Ecto neural progenitor cell (in vitro differentiated cells): ENCODE results near the gene RGS3.

ENCODE experiments used
- DNase-seq: peaks from one replicate; pipeline ENCODE4 v3.0.0-alpha.2; 2018; ENCODE audit warnings: low spot score

Gene RGS3

DNA sequence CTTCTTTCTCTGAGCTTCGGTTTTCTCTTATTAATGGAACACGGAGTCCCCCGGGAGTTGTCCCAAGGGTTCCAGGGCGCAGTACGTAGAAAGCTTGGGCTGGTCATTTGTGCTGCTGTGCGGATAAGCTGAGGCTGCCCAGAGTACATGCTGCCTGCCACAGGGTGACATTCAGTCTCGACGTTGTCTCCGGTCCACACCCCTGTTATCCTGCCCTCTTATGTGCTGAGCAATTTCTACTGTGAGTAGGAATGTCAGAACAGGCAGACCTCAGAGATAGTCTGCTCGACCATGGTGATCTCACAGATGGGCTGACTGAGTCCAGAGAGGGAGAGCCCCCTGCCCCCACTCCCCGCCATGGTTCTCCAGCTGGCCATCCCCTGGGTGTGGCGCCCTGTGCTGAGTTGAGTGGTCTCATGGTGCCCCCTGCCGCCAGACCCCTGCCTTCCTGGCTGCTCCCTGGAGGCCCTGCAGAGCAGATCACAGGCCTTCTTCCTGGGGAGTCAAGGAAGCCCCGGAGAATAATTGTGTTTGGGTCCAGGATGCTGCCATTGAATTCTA, 124.0 kb downstream of the RGS3 start:
- DNase-seq: peak; percentile 81

DNA sequence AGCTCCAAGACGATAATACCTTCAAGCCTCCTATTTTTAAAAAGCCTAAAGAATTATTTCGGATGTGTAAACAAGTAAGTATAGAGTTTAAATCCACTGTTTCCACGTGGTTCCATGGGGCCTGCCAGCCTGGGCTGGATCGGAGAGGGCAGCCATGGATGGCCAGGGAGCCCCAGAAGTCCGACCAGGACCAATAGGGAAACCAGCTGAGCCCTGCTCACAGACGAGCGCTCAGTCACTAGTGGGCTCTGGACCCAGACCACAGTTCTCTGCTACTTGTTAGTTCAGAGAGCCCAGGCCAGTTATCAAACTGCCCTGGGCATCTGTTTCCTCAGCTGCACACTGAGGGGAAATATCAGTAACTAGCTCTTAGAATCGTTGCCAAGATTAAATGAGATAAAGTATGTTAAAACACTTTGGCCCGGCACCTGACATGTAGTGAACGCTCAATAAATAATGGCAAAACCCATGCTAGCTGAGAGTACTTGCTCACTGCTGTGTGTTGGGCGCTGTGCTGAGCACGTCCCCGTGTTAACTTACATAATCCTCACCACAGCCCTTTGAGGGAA, 124.8 kb downstream of the RGS3 start:
- no peak for DNase-seq

DNA sequence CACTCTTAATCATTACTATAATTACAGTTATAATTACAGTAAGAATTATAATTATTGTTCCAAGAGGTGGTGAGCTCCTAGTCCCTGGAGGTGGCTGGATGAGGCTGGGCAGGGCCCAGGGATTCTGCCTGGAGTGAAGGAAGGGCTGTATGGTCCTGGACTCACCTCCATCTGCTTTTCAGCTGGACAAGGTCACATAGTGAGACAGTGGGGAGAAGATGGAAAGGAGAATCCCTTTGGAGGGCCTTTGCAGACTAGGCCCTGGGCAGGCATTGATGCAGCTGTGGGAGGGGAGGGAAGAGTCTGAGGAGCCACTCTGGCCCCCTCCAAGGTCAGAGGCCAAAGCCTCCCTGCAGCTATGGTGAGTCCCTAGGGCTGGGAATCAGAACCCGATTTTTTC, 125.4 kb downstream of the RGS3 start:
- DNase-seq: no peak

DNA sequence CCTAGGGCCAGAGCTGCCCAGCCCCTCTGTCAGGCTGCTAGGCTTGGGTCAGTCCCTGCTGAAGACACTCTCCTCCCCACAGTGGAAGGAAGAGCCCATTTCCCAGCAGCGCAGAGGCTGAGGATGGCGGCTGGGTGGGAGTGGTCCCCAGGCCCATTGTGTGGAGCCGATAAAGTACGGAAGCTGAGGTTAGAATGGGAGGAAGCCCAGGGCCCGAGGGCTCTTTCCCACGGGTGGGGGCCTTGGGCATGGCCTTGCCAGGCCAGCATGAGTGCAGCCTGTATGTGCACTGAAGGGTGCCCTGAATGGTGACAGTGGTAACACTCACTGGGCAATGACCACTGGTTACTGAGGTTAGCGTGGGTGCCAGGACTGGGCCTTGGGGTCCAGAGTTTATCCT, 125.9 kb downstream of the RGS3 start:
- no peak for DNase-seq

DNA sequence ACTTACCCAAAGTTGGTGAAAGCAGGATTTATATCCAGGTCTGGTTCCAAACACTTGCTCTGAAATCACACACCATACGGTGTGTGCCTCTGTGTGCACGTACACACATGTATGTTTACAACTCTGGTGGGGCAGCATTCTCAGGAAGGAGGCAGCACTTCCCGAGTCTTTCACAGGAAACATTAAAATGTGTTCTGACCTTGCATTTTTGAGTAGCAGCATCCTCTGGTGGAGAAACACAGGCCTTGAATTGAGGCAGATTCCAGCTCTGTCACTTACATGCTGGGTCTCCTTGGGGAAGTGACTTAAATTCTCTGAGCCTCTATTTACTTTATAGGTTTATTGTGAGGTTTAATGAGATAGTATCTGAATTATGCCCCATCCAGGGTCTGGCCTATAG, 126.4 kb downstream of the RGS3 start:
- no peak for DNase-seq

DNA sequence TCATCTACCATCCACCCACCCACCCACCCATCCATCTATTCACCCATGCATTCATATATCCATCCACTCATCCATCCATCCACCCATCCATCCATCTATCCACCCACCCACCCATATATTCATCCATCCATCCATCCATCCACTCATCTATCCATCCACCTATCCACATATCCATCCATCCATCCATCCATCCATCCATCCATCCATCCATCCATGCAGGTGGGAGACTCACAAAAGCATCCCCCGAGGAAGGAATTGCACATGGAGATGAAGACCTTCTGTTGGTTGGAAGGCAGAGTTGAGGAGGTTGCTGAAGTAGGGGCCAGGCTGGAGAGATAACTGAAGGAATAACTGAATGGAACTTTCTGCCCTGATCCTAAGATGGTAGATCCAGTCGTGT, 126.9 kb downstream of the RGS3 start:
- no peak for DNase-seq

DNA sequence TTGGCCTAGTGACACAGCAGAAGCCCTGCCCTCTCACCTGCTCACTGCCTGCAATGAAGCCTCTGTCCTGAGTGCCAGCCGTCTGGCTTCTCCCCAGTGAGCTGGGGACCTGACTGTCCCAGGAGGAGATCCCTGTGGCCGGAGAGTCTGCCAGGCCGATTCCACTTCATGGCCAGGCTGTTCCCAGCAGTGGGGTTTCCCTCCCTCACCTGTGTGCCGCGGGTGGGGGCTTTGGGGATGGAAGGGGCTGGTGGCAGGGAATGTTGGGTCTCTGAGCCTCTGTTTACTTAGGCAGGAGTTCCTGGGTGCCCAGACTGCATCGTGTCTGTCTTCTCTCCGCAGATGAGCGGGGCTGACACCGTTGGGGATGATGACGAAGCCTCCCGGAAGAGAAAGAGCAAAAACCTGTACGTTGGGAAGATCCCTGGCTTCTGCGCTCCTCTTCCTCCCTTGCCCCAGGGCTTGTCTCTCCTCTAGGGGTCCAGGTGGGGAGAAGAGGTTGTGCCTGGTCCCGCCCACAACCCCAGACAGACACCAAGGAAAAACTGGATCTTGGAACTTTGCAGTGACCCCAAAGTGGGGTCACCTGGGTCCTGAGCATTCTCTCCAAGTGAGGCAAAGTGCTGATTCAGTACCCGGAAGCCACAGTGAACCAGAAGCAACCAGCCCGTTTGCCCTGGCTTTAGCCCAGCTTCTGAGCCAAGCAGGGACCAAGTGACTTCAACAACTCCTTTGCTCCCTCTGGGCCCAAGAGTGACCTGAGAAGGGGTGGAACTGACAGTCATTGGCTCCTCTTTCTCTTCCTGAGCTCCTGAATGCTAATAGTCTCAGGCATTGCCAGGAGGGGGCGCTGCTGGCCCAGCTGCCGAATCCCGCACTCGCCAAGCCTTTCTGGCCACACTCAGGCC, 127.7 kb downstream of the RGS3 start:
- peak; percentile 92 for DNase-seq

DNA sequence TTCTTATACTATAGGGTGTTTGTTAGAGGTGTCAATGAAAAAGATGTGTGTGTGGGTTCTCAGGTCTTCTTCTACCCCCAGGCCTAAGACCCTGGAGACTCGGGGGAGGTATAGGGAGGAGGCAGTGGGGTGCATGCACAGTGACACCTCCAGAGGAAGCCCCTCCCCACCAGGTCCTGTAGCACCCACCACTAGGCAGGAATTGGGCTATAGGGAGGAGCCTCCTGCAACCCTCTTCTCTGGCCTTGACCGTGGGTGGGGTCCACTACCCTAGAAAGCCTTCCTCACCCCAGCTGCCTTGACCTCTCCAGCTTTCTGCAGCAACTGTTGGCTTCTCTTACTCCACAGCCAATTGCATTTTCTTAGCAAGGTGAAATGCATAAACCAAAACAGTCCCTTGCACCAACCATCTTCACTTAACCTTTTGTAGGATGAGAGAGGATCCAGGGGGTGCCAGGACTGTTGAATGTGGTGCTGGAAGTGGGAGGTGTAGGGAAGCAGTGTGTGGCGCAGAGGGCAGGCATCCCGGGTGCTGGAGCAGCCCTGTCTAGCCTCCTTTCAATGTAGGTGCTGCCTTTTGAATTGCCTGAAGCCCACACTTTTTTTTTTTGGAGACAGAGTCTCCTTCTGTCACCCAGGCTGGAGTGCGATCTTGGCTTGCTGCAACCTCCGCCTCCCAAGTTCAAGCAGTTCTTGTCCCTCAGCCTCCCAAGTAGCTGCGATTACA, 128.5 kb downstream of the RGS3 start:
- no peak for DNase-seq

DNA sequence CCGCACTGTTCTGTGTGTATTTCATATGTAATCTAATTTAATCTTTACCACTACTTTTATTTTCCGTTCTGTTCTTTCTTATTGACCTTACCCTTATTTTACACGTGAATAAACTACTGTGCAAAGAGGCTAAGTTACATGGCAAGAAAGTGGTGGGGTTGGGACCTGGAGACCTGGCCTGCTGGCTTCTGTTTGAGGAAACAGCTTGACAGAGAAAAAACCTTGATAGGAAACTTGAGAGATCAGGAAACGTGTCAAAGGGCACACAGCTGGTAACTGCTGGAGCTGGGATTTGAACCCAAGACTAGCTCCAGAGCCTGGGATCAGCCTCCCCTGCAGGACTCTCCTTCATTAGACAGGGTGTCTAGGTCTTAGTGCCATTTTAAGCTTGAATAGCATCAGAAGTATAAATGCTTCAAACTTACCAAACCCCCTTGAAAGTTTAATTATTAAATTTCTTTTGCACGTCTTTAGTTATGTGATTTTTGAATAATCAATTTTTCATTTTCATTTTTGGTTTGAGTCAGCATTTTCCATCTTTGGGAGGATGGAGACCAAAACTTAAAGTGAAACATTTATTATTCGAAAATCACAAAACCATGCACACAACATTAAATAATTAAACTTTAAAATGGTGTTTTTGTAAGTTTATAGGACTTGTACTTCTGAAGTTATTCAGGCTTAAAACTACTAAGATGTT, 129.5 kb downstream of the RGS3 start:
- no peak for DNase-seq

DNA sequence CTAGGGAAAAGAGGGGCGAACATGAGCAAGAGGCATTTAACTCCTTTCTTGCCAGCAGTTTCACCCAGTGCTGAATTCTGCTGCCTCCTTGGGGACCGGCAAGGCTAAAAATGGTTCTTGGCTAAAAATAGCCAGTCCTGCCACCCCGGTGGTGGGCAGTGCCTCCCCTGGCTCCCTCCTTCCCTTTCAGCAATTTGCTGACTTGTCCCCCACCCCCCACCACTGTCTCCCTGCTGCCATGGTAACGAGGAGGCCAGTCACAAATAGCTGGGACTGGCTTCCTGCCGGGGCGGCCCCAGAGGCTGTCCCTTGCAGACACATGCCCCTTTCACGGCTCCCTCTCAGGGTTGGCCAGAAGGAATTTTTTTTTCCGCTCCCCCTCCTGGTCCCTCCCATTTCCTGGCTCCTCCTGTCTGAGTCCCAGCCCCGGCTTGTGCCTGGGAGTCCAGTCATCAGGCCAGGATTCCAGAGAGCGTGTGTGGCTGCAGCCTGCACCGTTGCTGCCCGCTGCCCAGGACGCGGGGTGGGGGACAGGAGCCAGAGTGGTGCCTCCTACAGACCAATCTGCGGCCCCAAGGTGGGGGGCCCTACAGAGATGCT, 130.3 kb downstream of the RGS3 start:
- DNase-seq: peak; percentile 94

DNA sequence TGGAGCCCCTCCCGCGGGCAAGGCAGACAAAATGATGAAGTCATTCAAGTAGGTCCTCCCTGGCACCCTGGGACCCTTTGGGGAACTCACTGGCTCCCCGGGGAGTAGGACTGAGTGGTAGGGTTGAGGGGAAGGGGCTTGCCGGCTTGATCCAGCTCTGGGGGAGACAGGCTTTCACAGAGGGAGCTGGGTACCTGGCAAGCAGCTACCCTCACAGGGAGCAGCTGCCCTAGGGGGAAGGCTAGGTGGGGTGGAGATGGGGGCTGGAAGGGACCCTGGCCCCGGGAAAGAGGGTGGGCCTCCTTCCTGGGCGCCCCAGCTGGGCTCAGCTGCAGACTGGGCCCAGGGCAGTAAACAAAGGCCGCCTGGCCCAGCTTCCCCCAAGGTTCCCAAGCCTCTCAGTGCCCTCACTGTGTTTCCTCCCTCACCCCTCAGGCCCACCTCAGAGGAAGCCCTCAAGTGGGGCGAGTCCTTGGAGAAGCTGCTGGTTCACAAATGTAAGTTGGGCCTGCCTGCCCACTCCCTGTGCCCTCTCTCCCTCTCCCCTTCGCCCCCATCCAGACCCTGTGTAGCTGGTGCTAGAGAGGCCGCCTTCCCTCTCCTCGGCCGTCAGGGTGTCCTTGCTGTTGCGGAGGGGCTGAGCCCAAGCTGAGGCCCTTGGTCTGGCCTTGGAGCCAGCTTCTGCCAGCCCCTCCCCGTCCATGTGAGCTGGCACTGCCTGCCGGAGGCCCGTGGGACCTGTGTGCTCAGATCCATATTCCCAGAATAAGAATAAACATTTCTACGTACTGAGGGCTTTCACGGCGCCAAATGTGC, 131.2 kb downstream of the RGS3 start:
- DNase-seq: no peak

DNA sequence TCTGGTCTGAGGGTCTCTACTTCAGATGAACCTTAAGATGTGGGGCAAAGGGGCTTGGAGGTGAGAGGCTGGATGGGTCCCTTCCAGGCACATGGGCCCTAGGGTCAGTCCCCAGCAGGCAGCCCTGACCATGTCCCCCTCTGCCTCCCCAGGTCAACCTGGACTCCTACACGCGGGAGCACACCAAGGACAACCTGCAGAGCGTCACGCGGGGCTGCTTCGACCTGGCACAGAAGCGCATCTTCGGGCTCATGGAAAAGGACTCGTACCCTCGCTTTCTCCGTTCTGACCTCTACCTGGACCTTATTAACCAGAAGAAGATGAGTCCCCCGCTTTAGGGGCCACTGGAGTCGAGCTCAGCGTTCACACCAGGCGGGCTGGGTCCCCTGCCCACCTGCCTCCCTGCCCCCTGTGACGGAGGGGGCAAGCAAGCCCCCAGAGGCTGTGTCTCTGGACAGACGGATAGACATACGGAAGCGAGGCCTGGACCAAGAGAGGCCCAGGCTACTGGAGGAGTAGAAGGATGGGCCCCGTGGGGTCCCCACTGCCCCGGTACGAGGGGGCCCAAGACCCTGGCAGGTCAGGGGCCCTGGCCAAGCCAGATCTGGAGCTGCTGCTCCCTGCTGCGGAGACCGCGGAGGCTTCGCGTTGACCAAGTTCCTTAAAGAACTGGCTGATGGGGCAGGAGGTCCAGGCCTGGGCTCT, 133.2 kb downstream of the RGS3 start:
- DNase-seq: no peak

DNA sequence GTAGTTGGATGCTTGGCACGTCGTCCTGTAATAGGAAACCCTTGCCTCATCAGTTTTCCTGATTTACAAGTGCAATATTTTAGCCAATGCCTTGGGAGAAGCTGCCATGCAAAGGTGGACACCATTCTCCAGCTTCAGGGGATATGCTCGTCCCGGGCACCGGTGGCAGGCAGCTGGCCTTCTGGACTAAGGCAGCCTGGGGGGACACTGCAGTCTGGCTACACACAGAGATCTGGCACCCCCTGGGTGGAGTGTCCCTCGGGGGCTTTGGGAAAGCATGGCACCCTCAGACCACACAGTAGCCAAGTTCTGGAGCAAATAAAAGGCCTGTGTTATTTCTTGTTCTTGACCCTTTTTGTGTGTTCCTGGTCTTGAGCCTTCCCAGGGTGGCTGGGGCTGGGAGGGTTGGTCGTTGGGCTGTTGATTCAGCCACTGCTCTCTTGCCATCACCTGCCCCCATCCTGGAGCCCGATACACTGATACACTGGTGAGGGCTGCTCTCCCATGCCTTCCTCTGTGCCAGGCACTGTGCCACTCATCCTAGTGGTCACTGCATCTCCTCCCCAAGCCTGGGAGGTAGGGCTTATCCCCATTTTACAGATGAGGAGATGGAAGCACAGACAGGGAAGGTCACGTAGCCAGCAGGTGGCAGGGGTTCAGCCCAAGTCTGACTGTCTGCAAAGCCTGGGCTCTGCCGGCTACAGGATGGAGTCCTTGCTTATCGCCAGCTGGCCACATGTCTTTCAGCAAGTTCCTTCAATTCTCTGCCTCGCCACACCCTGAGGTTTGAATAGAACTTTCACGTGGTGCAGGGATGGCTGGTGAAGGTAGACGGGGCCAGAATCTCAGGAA, 134.1 kb downstream of the RGS3 start:
- DNase-seq: no peak

DNA sequence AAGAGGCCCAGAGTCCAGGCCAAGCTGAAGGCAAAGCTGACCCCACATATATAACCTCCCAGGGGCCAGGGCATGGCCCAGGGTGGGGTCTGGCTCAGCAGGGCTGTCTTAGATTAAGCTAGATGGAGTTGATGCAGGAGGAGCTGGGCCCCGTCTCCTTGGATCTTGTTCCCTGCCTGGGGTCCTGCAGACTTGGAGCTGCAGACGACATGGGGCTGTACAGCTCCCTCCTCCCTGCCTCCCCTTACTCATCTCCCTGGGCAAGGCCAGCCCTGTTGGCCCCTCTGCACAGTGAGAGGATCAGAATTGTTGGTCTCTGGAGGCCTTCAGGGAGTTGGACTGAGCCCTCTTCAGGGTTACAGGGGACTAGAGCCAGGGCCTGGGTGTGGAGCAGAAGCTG, 134.9 kb downstream of the RGS3 start:
- no peak for DNase-seq

DNA sequence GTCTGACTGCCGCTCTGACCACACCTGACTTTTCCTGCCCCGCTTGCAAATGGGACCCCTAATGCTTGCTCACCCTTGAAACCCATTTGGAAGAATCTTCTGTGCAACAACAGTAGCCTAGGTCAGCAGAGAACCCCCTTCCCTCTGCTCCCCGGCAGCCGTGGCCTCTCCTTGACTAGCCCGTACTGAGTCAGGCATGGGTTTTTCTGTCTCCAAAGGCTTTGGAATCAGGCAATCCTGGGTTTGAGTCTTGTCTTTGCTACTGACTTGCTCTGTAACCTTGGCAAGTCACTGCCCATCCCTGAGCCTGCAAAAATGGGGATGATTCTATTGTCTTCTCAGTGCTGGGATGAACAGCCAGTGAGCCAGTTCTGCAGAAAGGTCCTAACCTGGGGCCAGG, 135.4 kb downstream of the RGS3 start:
- DNase-seq: no peak

DNA sequence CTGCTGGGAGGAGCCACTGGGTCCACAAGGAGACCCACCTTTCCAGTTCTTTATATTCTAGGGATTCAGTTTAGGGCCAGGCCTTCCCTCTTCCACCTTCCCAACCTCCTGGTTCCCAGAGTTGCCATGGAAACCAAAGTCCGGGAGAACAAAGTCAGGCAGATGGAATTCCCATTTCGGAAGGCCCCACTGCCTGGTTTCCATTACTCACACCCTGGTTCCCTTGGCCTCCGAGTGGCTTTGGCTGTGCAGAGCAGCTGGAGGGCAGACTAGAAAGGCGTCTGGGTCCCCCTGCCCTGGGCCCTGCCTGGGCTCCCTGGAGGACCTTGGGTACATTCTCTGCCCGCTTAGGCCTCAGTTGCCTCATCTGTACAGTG, 136.1 kb downstream of the RGS3 start:
- DNase-seq: no peak

DNA sequence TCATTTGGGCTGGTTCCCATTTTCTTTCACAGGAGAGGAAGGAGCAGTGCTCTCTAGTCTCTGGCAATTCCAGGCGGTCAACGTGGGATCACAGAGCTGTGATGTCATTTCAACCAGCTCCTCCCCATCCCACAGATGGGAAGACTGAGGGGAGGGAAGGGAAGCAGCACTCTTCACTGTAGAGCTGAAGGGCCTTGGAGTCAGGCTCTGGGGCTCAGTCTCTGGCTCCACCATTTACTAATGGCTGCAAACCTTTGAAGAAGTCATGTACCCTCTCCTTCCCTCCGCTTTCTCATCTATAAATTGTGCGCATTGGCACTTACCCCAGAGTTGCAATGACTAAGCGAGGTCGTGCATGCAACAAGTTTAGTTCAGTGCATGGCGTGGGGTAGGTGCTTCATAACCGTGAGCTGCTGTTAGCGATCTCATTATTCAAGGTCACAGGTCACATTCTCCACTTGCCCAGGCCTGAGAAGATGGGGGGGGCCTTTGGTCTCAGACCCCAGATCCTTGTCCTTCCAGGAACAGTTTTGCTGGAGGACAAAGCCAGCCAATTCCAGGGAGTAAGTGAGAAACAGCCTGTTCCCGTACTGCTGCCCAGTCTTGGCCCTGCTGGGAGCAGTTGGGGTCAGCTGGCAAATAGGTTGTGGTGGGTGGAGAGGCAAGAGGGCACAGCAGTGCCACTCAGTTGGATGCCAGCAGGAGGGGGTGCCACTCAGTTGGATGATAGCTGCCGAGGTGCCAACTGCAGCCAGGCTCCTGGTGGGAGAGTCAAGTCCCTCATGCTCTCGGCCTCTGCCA, 136.7 kb downstream of the RGS3 start:
- no peak for DNase-seq

DNA sequence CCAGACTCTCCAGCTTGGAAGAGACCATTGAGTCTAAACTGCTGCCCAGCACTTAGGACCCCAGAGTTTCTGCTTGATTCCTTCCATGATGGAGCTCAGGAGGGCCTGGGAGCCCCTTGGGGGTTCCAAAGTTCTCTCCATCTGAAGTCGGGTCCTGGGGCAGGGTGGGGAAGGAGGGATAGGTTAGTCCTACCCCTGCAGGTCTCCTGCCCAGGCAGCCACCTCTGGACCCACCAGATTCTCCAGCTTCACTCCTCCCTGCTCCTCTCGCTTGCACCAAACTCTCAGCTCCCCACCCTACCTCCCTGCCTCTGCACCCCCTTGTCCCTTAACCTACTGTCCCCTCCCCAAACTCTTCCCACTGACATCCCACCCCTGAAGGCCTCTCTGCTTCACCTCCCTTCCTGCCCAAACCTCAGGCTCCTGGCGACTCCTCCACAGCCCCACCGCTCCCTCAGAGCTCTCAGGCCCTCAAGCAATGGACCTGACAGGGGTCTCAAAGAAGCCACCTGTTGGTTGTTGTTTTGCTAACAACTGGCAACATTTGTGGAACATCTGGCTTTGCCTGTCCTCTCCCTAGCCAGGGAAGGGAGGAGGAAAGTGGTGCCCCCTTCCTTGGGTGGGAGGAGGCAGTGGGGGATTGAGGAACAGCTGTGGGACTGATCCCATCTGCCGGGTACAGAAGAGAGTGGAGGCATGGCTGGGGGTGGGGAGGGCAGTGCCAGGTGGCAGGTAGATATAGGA, 137.5 kb downstream of the RGS3 start:
- DNase-seq: no peak
